ENCODE data around the gene ADAMTS6.

DNA sequence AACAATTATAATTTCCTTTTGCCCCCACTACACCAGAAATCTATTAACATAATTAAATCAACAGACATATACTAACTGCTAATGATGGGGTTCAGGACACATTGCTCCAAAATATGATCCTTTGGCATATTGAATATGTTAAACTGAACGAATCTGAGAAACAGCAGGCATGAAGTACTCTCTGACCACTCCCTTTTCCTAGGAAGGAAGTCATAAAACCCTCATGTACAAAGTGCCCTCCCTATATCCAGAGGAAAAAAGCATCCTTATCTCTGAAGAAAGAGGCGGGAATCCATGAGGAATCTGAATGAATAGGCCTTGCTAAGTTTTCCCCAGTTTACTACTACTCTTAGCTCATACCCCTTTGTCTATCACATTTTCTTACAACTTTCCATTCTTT lies 67.9 kb downstream of the ADAMTS6 start:
- TF ChIP-seq CTCF (IDR thresholded peaks at IDR 0.05) (no peak), POLR2A (IDR thresholded peaks at IDR 0.05) (no peak)

Measured in esophagus squamous epithelium (tissue), 4 donors.